H7 (cell line): ENCODE data around the gene SLC35F5. TPM values are rescaled to one million over a fixed set of nuclear protein-coding genes. Genes with fewer than 3 reads are reported as not detected.

Experiments
- total RNA-seq: library from RNA; depleted of rRNA; stranded (reverse); fragments of >200 nt; shearing (Covaris generic); gene quantifications from 2 replicates; pipeline ENCODE4 v1.2.3, GENCODE V29; 2014; rRNA removed

The SLC35F5 gene
- total RNA-seq, 1 experiment from 2014 or later = 25.8 TPM

Other genes starting within 250 kb of the SLC35F5 start
- gene RABL2A, start 129.4 kb downstream of the SLC35F5 start, total RNA-seq = 4.8 and 6.5 TPM in 2 replicates
- gene ACTR3, start 133.4 kb upstream of the SLC35F5 start, total RNA-seq = 113 and 133 TPM in 2 replicates